ENCODE measurements around the gene TUBB1. TPM values are rescaled to one million over a fixed set of nuclear protein-coding genes. Genes with fewer than 3 reads are reported as not detected.

TUBB1 gene
- polyA plus RNA-seq, 1 donor (not counting 4 experiments of a cell fraction or from before 2014, with no cell fraction given): 0.03 TPM

DNA sequence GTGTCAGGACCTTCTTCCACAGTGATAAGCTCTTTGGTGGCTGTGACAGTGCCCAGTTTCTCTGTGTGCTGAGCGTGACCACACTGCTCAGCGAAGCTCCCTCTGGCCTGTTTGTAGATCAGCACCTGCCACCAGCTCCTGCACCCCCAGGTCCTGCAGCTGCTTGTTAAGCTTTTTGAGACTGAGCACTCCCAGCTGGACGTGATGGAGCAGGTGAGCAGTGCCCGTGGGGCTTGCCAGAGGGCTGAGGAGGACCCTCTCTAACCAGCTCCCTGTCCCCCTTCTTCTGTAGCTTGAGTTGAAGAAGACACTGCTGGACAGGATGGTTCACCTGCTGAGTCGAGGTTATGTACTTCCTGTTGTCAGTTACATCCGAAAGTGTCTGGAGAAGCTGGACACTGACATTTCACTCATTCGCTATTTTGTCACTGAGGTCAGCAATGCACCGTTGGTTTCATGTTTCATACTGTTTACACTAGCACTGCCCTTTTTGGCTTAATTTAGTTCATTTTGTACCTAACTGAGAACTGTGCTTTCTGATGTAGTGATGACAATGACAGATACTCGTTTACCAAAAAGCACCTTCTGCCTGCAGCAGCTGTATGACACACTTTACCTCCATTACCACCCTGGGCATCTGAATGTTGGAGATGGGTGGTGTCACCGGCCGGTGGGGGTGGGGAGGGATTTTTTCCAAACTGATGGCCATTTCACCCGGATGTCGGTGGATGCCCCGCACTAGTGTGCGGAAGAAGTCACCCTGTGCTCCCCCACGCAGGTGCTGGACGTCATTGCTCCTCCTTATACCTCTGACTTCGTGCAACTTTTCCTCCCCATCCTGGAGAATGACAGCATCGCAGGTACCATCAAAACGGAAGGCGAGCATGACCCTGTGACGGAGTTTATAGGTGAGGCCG is 25.6 kb upstream of the TUBB1 start:
- H2AFZ ChIP-seq (ENCODE audit: control insufficient read depth, low read length): no peak overlapping the region
- peaks cover 34 to 43% of the 10 kb centered on the region in 2 experiments for H3K36me3 ChIP-seq (ENCODE audit: control insufficient read depth in 2 of 2, extremely low read depth in 1 of 2, insufficient read depth in 2 of 2, low read length in 2 of 2)
- no peaks in the 10 kb centered on the region for H4K20me1 ChIP-seq (ENCODE audit: control insufficient read depth, extremely low read depth, insufficient read depth, low read length)
- H3K27me3 ChIP-seq (ENCODE audit: control insufficient read depth, extremely low read depth, insufficient read depth, low read length): no peaks in the 10 kb centered on the region
- FAIRE-seq: no peak
- H3K9me3 ChIP-seq (ENCODE audit: control insufficient read depth, low read depth, low read length): no peaks in the 10 kb centered on the region
- no peak overlapping the region for H3K9ac ChIP-seq (ENCODE audit: control insufficient read depth, extremely low read depth, insufficient read depth, low read length)
- no peak overlapping the region for H3K4me3 ChIP-seq (ENCODE audit: control insufficient read depth in 2 of 3, extremely low read depth in 1 of 3, insufficient read depth in 2 of 3, low read depth in 1 of 3, low read length in 3 of 3)
- H3K4me2 ChIP-seq (ENCODE audit: control insufficient read depth, extremely low read depth, insufficient read depth, low read depth, low read length): no peak overlapping the region
- no peaks in the 10 kb centered on the region for H3K9me1 ChIP-seq (ENCODE audit: control insufficient read depth, extremely low read depth, insufficient read depth, low read length)
- TF ChIP-seq, protein P1, sequence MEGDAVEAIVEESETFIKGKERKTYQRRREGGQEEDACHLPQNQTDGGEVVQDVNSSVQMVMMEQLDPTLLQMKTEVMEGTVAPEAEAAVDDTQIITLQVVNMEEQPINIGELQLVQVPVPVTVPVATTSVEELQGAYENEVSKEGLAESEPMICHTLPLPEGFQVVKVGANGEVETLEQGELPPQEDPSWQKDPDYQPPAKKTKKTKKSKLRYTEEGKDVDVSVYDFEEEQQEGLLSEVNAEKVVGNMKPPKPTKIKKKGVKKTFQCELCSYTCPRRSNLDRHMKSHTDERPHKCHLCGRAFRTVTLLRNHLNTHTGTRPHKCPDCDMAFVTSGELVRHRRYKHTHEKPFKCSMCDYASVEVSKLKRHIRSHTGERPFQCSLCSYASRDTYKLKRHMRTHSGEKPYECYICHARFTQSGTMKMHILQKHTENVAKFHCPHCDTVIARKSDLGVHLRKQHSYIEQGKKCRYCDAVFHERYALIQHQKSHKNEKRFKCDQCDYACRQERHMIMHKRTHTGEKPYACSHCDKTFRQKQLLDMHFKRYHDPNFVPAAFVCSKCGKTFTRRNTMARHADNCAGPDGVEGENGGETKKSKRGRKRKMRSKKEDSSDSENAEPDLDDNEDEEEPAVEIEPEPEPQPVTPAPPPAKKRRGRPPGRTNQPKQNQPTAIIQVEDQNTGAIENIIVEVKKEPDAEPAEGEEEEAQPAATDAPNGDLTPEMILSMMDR (optimal IDR thresholded peaks at IDR 0.05 in 1 of 3, IDR thresholded peaks at IDR 0.05 in 1 of 3, conservative IDR thresholded peaks at IDR 0.05 in 1 of 3; ENCODE audit: extremely low read depth in 1 of 3, insufficient read depth in 2 of 3, low read length in 3 of 3): no peak
- TF ChIP-seq EZH2 (IDR thresholded peaks at IDR 0.05; ENCODE audit: low read length): no peak
- H3K4me1 ChIP-seq (ENCODE audit: control insufficient read depth, extremely low read depth, insufficient read depth, low read length): no peaks in the 10 kb centered on the region
- DNase-seq (ENCODE audit: low read depth, low spot score): no peak
- no peak overlapping the region for H3K27ac ChIP-seq (ENCODE audit: control insufficient read depth, insufficient read depth, low read length)
- dilution Hi-C loops (cut with MboI; ENCODE audit: extremely low pct_ligation_motif_present, low sequenced_read_pairs): no loop called here
- H3K79me2 ChIP-seq (ENCODE audit: control insufficient read depth, insufficient read depth, low read length): no peaks in the 10 kb centered on the region

GRCh38 chr20:58994390-58995159 is 24.7 kb upstream of the TUBB1 start:
- FAIRE-seq: no peak
- H3K36me3 ChIP-seq (ENCODE audit: control insufficient read depth in 2 of 2, extremely low read depth in 1 of 2, insufficient read depth in 2 of 2, low read length in 2 of 2): peaks cover 36 to 39% of the 10 kb centered on the region in 2 experiments
- H3K4me1 ChIP-seq (ENCODE audit: control insufficient read depth, extremely low read depth, insufficient read depth, low read length): no peaks in the 10 kb centered on the region
- no peaks in the 10 kb centered on the region for H4K20me1 ChIP-seq (ENCODE audit: control insufficient read depth, extremely low read depth, insufficient read depth, low read length)
- no peak overlapping the region for H3K27ac ChIP-seq (ENCODE audit: control insufficient read depth, insufficient read depth, low read length)
- TF ChIP-seq EZH2 (IDR thresholded peaks at IDR 0.05; ENCODE audit: low read length): no peak
- TF ChIP-seq, protein P1 (optimal IDR thresholded peaks at IDR 0.05 in 1 of 3, IDR thresholded peaks at IDR 0.05 in 1 of 3, conservative IDR thresholded peaks at IDR 0.05 in 1 of 3; ENCODE audit: extremely low read depth in 1 of 3, insufficient read depth in 2 of 3, low read length in 3 of 3): no peak
- no peak overlapping the region for H3K9ac ChIP-seq (ENCODE audit: control insufficient read depth, extremely low read depth, insufficient read depth, low read length)
- dilution Hi-C loops (cut with MboI; ENCODE audit: extremely low pct_ligation_motif_present, low sequenced_read_pairs): no loop called here
- H2AFZ ChIP-seq (ENCODE audit: control insufficient read depth, low read length): no peak overlapping the region
- no peaks in the 10 kb centered on the region for H3K9me1 ChIP-seq (ENCODE audit: control insufficient read depth, extremely low read depth, insufficient read depth, low read length)
- H3K79me2 ChIP-seq (ENCODE audit: control insufficient read depth, insufficient read depth, low read length): no peaks in the 10 kb centered on the region
- H3K9me3 ChIP-seq (ENCODE audit: control insufficient read depth, low read depth, low read length): no peaks in the 10 kb centered on the region
- no peak overlapping the region for H3K4me3 ChIP-seq (ENCODE audit: control insufficient read depth in 2 of 3, extremely low read depth in 1 of 3, insufficient read depth in 2 of 3, low read depth in 1 of 3, low read length in 3 of 3)
- no peak overlapping the region for H3K4me2 ChIP-seq (ENCODE audit: control insufficient read depth, extremely low read depth, insufficient read depth, low read depth, low read length)
- DNase-seq (ENCODE audit: low read depth, low spot score): no peak
- H3K27me3 ChIP-seq (ENCODE audit: control insufficient read depth, extremely low read depth, insufficient read depth, low read length): no peaks in the 10 kb centered on the region

Measured in keratinocyte (primary cell).